ENCODE results near the gene C19orf25. TPM values are rescaled to one million over a fixed set of nuclear protein-coding genes. Genes with fewer than 3 reads are reported as not detected.

The C19orf25 gene
- total and polyA plus RNA-seq, 9 of the 15 experiments (the other 6 are each of a cell fraction or from before 2014, with no cell fraction given): 0.79 to 96.0 (median 36.1) TPM

DNA sequence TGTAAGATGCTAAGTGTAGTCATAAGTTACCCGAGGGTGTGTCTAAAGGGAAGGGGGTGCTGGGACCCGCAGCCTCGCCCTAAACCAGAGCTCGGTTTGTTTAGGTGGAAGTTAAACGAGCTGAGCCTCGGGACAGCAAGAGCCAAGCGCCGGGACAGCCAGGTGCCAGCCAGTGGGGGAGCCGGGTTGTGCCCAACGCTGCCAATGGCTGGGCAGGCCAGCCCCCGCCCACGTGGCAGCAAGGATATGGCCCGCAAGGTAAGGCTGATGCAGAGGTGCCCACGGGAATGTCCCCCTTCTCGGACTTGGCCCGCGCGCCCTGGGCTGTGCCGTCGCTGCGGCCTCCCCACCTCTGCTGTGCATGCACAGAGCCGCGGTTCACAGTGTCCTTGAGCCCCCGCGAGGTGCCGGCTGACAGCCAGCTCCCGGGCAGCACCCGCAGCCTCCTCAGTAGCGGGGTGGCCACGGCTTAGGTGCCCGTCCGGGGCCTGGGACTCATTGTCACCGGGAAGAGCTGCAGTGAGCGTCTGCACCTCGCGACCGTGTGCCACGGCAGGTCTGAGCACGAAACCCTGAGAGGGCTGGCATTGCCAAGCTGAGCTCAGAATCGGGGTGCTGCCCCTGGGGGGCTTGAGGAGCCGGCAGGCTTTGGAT lies 50.1 kb downstream of the C19orf25 start (continued):
- TF ChIP-seq, protein P1, sequence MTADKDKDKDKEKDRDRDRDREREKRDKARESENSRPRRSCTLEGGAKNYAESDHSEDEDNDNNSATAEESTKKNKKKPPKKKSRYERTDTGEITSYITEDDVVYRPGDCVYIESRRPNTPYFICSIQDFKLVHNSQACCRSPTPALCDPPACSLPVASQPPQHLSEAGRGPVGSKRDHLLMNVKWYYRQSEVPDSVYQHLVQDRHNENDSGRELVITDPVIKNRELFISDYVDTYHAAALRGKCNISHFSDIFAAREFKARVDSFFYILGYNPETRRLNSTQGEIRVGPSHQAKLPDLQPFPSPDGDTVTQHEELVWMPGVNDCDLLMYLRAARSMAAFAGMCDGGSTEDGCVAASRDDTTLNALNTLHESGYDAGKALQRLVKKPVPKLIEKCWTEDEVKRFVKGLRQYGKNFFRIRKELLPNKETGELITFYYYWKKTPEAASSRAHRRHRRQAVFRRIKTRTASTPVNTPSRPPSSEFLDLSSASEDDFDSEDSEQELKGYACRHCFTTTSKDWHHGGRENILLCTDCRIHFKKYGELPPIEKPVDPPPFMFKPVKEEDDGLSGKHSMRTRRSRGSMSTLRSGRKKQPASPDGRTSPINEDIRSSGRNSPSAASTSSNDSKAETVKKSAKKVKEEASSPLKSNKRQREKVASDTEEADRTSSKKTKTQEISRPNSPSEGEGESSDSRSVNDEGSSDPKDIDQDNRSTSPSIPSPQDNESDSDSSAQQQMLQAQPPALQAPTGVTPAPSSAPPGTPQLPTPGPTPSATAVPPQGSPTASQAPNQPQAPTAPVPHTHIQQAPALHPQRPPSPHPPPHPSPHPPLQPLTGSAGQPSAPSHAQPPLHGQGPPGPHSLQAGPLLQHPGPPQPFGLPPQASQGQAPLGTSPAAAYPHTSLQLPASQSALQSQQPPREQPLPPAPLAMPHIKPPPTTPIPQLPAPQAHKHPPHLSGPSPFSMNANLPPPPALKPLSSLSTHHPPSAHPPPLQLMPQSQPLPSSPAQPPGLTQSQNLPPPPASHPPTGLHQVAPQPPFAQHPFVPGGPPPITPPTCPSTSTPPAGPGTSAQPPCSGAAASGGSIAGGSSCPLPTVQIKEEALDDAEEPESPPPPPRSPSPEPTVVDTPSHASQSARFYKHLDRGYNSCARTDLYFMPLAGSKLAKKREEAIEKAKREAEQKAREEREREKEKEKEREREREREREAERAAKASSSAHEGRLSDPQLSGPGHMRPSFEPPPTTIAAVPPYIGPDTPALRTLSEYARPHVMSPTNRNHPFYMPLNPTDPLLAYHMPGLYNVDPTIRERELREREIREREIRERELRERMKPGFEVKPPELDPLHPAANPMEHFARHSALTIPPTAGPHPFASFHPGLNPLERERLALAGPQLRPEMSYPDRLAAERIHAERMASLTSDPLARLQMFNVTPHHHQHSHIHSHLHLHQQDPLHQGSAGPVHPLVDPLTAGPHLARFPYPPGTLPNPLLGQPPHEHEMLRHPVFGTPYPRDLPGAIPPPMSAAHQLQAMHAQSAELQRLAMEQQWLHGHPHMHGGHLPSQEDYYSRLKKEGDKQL (CRISPR knock-in tag; IDR thresholded peaks at IDR 0.05; ENCODE audit: borderline replicate concordance): no peak
- TF ChIP-seq CHCHD3 (CRISPR knock-in tag; IDR thresholded peaks at IDR 0.05) (no peak), ZNF146 (CRISPR knock-in tag; IDR thresholded peaks at IDR 0.05; ENCODE audit: unreplicated experiment) (no peak), ZNF311 (CRISPR knock-in tag; IDR thresholded peaks at IDR 0.05) (no peak), GATAD2B (IDR thresholded peaks at IDR 0.05; ENCODE audit: borderline replicate concordance) (no peak), POLR2G (IDR thresholded peaks at IDR 0.05; ENCODE audit: low read depth, low read length) (0 out of 2 replicates have a peak, but pooled peaks have one; percentile 66), HNRNPL (IDR thresholded peaks at IDR 0.05; ENCODE audit: low read depth, low read length) (peak; percentile 34; the same call in 1 of the 2 replicates), RFX5 (IDR thresholded peaks at IDR 0.05; ENCODE audit: low read depth, low read length) (no peak), ETV1 (tag; conservative IDR thresholded peaks at IDR 0.05; ENCODE audit: low read depth) (no peak), ZNF696 (CRISPR knock-in tag; conservative IDR thresholded peaks at IDR 0.05) (no peak), OTX1 (CRISPR knock-in tag; IDR thresholded peaks at IDR 0.05) (no peak), ZBTB7A (IDR thresholded peaks at IDR 0.05; ENCODE audit: borderline replicate concordance, control insufficient read depth, low read depth, low read length) (no peak), STAT5A (IDR thresholded peaks at IDR 0.05; ENCODE audit: borderline replicate concordance, low read length) (no peak), NR2C2 (CRISPR knock-in tag; IDR thresholded peaks at IDR 0.05) (no peak), NR2C2 (tag; IDR thresholded peaks at IDR 0.05) (no peak), RFX1 (IDR thresholded peaks at IDR 0.05) (no peak), RBM22 (IDR thresholded peaks at IDR 0.05; ENCODE audit: low read depth, low read length, poor library complexity, severe bottlenecking) (peak; percentile 25), THRAP3 (IDR thresholded peaks at IDR 0.05; ENCODE audit: borderline replicate concordance) (no peak), PTRF (tag; IDR thresholded peaks at IDR 0.05) (no peak), NEUROD1 (IDR thresholded peaks at IDR 0.05; ENCODE audit: borderline replicate concordance, low read depth, low read length, partially characterized antibody) (no peak)
- TF ChIP-seq, protein P2, sequence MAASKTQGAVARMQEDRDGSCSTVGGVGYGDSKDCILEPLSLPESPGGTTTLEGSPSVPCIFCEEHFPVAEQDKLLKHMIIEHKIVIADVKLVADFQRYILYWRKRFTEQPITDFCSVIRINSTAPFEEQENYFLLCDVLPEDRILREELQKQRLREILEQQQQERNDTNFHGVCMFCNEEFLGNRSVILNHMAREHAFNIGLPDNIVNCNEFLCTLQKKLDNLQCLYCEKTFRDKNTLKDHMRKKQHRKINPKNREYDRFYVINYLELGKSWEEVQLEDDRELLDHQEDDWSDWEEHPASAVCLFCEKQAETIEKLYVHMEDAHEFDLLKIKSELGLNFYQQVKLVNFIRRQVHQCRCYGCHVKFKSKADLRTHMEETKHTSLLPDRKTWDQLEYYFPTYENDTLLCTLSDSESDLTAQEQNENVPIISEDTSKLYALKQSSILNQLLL (CRISPR knock-in tag; IDR thresholded peaks at IDR 0.05; ENCODE audit: borderline replicate concordance): no peak

Data from K562 (cell line).